GF-D8 (cell line): ENCODE data around the gene GLS.
A peak's percentile ranks its signal among the peaks of the same experiment; 100 is the strongest.

Experiments used
- DNase-seq: peaks from one replicate; lab custom pipeline; 2025; lab: John Stamatoyannopoulos, UW

GLS gene

DNA sequence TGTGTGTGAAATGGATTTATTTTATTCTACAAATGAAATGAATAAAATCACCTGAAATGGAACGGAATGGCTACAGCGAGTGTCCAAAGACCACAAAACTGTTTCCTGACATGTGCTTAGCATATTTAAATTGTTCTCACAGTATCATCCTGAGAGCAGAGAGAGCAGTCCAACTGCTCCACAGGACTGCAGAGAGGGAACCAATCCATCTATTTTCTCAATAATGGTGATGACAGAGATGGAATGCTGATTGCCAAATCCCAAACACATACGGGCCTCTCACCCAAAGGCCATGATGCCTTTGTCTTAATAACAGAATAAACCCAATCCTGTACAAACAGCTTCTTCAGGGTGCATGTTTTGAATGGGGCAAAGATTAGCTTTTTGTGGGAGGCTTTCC is 92.2 kb downstream of the GLS start:
- no peak for DNase-seq

DNA sequence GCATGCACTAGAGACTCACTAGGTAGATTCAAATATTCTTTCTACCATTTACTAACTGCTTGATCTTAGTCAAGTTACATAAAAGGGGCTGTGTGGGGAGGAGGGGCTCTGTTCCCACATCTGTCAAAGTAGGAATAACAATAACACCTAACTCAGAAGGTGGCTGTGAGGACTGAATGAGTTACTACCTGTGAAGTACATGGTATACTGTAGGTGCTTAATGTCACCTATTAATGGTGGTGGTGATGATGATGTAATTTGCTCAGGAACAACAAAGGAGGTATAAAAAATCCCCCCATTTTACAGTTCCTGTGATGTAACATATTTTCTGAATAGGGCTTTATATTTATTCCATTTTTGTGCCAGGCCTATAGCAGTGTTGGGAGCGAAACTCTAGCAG is 92.6 kb downstream of the GLS start:
- no peak for DNase-seq

- no peak for DNase-seq
Measured at GRCh38 chr2:190973726-190974628, 93.4 kb downstream of the GLS start.

DNA sequence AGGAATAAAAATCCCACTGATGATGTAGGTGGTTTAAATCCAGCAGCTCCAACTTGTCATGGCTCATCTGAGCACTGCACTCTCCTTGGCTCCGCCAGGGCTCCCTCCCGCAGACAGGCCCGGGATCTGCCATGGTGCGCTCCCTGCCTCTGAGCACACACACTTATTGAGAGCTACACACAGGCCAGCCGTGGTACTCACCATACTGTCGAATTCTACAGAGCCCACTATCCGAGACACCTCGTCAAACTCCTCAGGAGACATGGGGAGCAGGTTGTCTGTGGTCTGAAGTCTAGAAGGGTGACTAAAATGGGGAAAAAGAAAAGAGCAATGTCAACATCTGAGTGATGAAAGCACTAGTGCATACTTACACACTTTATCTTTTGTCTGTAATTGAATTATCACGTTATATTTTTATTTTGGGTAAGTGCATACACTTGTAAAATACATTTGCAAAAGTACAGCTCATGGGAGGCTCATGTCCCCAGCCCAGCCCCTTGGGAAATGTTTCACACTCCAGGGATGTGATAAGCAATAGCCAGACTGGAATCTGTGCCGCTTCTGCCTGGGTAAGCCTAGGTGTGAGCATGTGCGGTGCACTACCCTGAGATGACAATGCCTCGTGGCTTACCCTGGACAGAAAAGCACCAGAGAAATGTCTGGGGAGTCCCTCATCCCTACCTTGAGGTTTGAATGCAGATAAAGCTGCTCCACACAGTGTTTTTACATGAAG is 94.2 kb downstream of the GLS start:
- no peak for DNase-seq

DNA sequence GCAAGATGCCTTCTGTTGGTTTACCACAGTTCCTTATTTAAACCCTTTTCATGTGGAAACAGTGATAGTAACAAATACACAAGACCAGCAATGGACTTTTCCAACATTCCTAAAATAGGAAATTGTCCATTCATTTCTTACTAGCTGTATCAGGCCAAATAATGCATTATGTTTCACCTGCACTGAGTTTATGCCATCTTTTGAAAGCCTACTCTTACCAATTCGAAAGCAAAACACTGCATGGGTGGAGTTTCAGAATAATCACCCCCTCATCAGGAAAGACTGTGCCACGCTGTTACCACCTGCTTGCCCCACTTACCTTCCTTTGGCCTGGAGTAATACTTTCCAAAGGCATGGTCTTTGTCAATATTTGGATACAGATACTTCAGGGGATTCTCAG is 95.9 kb downstream of the GLS start:
- no peak for DNase-seq

GRCh38 chr2:190977505-190977904 is 96.9 kb downstream of the GLS start:
- no peak for DNase-seq

DNA sequence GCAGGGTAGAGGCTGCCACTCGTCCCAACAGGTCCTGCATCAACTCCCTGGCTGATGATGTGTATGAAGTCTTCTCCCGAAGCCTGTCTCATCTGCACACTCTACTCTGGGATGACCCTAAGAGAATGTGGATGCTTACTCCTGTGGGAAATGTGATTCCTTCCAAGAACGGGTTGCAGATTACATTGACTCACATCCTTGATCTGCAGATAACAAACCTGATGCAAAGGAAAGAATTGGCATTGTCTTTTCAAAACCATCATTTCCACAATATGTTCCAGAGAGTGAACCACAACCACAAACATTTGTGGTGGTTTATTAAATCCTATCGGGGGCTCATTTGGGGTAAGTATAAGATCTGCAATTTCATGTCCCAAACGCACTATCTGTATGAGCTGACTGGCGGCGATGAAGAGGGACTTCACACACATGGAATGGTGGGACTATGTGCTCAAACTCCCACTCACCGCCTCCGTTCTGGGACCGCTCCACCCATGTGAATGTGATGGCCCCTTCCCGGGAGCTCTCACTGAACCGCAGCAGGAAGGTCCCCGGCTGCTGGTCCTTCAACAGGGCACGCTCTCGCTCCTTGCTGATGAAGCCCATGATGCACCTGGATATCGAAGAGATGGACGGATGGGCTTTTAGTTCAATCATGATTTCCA is 97.9 kb downstream of the GLS start:
- no peak for DNase-seq

GRCh38 chr2:190979906-190980629 is 99.4 kb downstream of the GLS start:
- DNase-seq, result peak; percentile 13

GRCh38 chr2:190980630-190981209 is 100.1 kb downstream of the GLS start:
- no peak for DNase-seq

- DNase-seq, result no peak
Measured at GRCh38 chr2:190981333-190981732, 100.7 kb downstream of the GLS start.

DNA sequence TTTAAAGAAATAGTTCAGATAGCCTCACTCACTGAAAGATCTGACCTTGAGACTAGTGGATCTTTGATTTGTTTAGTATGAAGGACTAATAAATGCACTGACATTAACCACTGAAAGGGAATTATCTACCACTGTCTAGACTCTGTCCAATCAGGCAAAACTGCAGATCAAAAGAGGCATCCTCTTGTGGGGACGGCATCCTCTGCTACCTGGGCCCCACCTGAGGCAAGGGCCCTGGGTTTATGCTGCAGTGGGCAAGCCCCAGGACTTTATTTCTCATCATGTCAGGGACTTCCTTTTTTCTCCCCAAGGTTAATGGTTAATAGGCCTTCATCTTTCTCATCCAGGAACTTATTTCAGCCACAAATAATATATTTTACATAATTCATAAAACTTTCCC is 101.1 kb downstream of the GLS start:
- no peak for DNase-seq

DNA sequence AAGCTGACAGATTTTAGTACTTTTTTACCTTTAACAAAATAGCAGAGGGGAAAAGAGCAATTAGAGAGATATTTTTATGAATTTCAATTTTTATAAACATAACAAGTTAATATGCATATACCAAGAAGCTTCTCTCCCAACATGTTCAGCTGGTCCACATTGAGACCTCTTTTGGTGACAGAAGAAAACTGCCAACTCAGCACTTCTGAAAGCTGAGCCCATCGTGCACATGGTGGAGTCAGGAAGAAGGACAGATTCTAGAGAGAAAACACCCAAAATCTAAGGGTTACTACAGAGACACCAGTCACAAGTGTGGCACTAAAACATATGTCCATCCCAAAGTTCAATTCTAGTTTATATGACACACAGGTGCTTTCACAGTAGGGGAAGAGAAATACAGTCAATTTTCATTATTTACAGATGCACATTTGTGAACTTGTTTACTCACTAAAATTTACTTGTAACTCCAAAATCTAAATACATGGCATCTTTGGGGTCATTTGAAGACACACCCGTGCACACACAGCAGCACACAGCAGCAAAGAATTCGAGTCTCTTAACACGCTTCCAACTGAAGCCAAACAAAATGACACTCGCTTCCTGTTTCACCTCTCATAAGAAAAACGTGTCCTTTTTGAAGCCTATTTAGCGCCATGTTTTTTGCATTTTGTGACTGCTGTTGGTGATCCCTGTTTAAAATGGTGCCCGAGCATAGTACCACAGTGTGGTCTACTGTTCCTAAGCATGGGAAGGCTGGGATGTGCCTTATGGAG is 101.8 kb downstream of the GLS start:
- no peak for DNase-seq

- no peak for DNase-seq
Measured at GRCh38 chr2:190984595-190984994, 104.0 kb downstream of the GLS start.

DNA sequence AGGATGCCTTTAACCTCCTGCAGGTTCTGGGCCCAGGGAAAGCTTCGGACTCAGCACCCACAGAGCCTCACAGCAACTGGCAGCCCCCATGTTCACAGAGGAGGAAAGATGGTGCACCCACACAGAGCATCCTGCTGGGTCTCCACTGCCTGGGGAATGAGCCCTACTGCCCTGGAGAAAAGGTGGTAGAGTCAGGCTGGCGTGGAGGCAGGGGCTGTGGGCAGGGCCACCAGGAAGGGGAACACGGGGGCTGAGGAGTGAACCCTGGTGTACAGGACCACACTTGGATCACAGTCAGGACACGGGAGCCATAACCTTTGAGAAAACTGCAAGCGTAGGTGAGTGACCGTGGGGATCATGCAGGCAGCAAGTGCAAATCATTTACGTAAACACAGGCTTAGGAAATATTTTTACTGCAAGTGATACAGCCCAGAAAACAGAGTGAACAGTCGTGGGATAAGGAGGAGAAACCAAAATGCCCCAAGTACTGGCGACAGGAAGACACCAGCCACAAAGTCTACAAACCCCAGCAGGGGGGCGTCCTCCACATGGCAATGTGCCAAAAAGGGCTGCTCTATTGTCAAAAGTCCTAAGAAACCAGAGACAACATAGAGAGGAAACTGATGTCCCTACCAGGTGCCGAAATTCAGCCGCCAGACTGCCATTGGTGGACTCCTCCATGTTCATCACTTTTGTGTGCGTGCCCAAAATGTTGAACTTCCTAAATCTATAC is 105.8 kb downstream of the GLS start:
- no peak for DNase-seq

DNA sequence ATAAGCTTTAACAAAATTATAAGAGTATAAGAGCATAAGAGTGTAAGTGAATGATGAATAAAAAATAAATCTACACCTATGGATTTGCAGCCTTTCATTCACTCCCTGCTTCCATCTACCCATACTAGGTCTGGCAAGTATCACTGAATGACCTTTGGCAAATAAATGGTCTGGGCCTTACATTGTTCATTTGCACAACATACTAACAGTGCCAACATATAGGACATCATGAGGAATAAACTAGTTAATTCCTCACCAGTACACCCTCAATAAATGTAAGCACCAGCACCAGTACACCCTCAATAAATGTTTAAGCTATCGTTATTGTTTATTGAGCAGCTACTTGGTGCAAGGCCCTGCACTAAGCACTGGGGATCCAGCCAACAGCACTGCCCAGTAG is 106.5 kb downstream of the GLS start:
- DNase-seq, result no peak

GRCh38 chr2:190987938-190988337 is 107.3 kb downstream of the GLS start:
- DNase-seq, result no peak

DNA sequence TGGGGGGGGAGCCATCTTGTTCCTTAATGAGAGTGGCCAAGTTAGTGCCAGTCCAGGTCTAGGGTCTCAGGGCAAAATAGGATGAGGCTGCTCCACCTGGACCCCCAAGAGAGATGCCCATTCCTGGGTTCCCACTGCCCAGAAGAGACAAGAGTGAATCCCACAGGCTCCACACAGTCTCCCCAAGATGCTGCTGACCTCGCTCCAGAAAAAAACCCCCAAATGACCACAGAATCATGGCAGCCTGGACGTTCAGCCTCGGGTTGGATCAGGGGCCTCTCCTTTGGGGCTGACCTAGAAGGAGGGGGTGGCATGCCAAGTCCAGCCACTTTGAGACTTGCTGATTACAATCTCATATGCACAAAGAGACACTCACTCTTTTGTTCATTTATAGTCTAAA is 108.3 kb downstream of the GLS start:
- DNase-seq, result no peak

DNA sequence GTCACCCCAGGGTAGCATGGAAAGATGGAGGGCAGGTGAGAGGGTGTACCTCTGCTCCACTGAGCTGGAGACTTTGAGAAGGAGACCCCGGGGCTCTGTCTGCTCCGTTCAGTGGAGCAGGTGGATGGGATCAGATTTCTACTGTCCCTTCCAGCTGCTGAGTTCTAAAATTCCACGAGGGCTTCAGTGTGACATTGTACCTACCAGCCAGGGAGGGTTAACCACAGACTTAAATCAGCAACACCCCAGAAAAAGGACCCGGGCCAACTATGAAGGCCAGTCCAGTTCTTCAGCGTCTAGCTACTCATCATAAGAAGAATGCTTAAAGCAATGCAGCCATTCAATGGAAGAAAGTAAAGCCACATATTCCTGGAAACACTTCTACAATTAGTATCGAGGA is 109.5 kb downstream of the GLS start:
- no peak for DNase-seq

DNA sequence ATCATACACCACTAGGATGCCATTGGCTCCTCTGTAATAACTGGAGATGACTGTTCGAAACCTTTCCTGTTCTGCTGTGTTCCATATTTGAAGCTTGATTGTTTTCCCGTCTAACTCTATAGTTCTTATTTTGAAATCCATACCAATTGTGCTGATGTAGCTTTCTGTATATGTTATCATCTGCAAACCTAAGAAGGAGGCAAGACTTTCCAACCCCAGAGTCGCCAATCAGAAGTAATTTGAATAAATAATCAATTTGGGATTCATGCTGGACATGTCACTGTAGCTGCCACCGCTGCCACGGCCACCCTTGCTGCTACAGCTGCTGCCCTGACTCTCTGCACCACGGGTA is 112.6 kb downstream of the GLS start:
- DNase-seq, result no peak

- no peak for DNase-seq
Measured at GRCh38 chr2:190994148-190994547, 113.5 kb downstream of the GLS start.
